Spleen (tissue), 11 donors: ENCODE data around the gene BAIAP2L1. TPM values are rescaled to one million over a fixed set of nuclear protein-coding genes. Genes with fewer than 3 reads are reported as not detected.

Experiments
- DNase-seq: peaks from one replicate; pipeline ENCODE4 v3.0.0-alpha.2; 2020
- H3K27ac ChIP-seq, 8 donors: fragments of 200-600 bp; sonication (generic) in 7 of 8; 1 replicate in 4 of 8; 2 replicates in 4 of 8; pipeline versions ENCODE4 v1.5.0 to v1.8.0; 2016 to 2021; ENCODE audit warnings: inconsistent platforms in 4 of 8, mild to moderate bottlenecking in 4 of 8, moderate library complexity in 1 of 8
- H3K27me3 ChIP-seq, 7 donors: fragments of 200-600 bp; sonication (generic) in 6 of 7; replicated peaks in 1 of 7; 1 replicate in 4 of 7; 2 replicates in 3 of 7; pipeline versions ENCODE4 v1.5.0 to v1.8.0; 2016 to 2021; ENCODE audit warnings: inconsistent platforms in 3 of 7, mild to moderate bottlenecking in 1 of 7
- H3K36me3 ChIP-seq, 6 donors: fragments of 200-600 bp; sonication (generic) in 5 of 6; 1 replicate in 4 of 6; 2 replicates in 2 of 6; pipeline versions ENCODE4 v1.5.0 to v1.8.0; 2016 to 2021; ENCODE audit warnings: inconsistent platforms in 2 of 6
- H3K4me1 ChIP-seq, 6 donors: fragments of 200-600 bp; sonication (generic) in 5 of 6; 1 replicate in 3 of 6; 2 replicates in 3 of 6; pipeline versions ENCODE4 v1.5.0 to v1.8.0; 2016 to 2021; ENCODE audit warnings: inconsistent platforms in 3 of 6
- H3K4me3 ChIP-seq, 8 donors: fragments of 200-600 bp; sonication (generic) in 7 of 8; 1 replicate in 4 of 8; 2 replicates in 4 of 8; pipeline versions ENCODE4 v1.5.0 to v1.8.0; 2016 to 2021; ENCODE audit warnings: inconsistent platforms in 4 of 8, mild to moderate bottlenecking in 4 of 8, moderate library complexity in 2 of 8
- H3K9me3 ChIP-seq, 8 donors: fragments of 200-600 bp; sonication (generic) in 7 of 8; 1 replicate in 4 of 8; 2 replicates in 4 of 8; pipeline versions ENCODE4 v1.5.0 to v1.8.0; 2016 to 2021; ENCODE audit warnings: inconsistent platforms in 4 of 8
- POLR2A ChIP-seq, 3 donors: fragments of 450-650 bp; IDR thresholded peaks; one replicate each; pipeline ENCODE4 v1.5.1; 2017; ENCODE audit warnings: antibody characterized with exemption in 3 of 3, mild to moderate bottlenecking in 1 of 3
- POLR2AphosphoS5 ChIP-seq, 3 donors: sonication (generic); formaldehyde crosslinking; IDR thresholded peaks; one replicate each; pipeline ENCODE4 v1.5.1; 2017; ENCODE audit warnings: antibody characterized with exemption in 3 of 3
- WGBS, 5 donors: extraction: QIAGEN DNeasy Blood & Tissue Kit in 3 of 5; methylation state at CpG; one replicate each; pipeline versions ENCODE4 v1.1.5 to v1.1.7; 2013 to 2018; 5-methylcytosine and 5-hydroxymethylcytosine counted together
- intact Hi-C: fragments of 100-400 bp; cut with DNase I; formaldehyde crosslinking; loops from one replicate; pipeline ENCODE4 v1.15.0; 2023; ENCODE audit warnings: low total_unique reads
- polyA plus RNA-seq, 3 donors: library from polyadenylated mRNA; stranded (reverse); fragments of 200-250 nt; gene quantifications; one replicate each; pipeline ENCODE4 v1.2.1, GENCODE V29; 2013
- total RNA-seq, 7 donors: library from RNA; depleted of rRNA in 3 of 7; stranded (reverse); fragments of >200 nt in 3 of 7; fragmentation: NEBNext Ultra II Directional in 4 of 7; extraction: Animal tissue kit (Norgen Biotek cat#: 25700) in 4 of 7; gene quantifications; one replicate each; pipeline versions ENCODE4 v1.1.0 to v1.2.1, GENCODE V29; 2016 to 2021
- TF ChIP-seq, protein P1 (sequence below), 11 experiments: fragments of 200-600 bp in 7 of 11; fragments of 450-650 bp in 4 of 11; sonication (generic) in 4 of 11; IDR thresholded peaks in 8 of 11; conservative IDR thresholded peaks in 3 of 11; 1 replicate in 7 of 11; 2 replicates in 4 of 11; pipeline versions ENCODE4 v1.4.0 to v1.8.0; 2016 to 2021; ENCODE audit warnings: antibody characterized with exemption in 11 of 11, inconsistent platforms in 4 of 11, mild to moderate bottlenecking in 1 of 11
- donor health status: healthy with polysubstance abuse.
- donor health status: DM: no; HTN: no; CAD: no; lungs with moderate emphysema.
- donor health status: DM: no; HTN: no; CAD: no.
- donor health status: Bipolar disorder and iron deficiency.
- donor health status: healthy.
- donor health status: DM: no; HTN: no; CAD: no.
- donor health status: DM: yes; HTN: yes; CAD: no.

Gene BAIAP2L1
- total and polyA plus RNA-seq, 10 donors, result 0.72 to 2.6 (median 1.5) TPM

DNA sequence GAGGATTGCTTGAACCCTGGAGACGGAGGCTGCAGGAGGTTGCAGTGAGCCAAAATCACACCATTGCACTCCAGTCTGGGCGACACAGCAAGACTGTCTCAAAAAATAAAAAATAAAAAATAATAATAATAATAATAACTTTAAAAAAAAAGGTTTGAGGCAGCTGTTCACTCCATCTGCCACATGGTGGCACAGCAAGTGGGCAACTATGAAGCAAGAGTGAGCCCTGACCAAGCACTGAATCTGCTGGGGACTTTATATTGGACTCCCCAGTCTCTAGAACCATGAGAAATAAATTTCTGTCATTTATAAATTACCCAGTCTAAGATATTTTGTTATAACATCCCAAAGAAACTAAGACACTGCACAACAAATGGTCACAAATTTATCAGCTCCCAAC is 134.1 kb downstream of the BAIAP2L1 start:
- H3K4me3 ChIP-seq, result no peak overlapping the region
- no peaks in the 10 kb centered on the region for H3K27me3 ChIP-seq
- H3K4me1 ChIP-seq, result no peaks in the 10 kb centered on the region
- 57 to 97% (median 59%) methylated on average over 2 of the region's 2 CpGs for WGBS, 5 donors
- no peak for DNase-seq
- H3K36me3 ChIP-seq, result peaks cover 0 to 36% (median 3%) of the 10 kb centered on the region in 6 donors
- TF ChIP-seq POLR2AphosphoS5 (IDR thresholded peaks at IDR 0.05), result no peak
- TF ChIP-seq, protein P1, sequence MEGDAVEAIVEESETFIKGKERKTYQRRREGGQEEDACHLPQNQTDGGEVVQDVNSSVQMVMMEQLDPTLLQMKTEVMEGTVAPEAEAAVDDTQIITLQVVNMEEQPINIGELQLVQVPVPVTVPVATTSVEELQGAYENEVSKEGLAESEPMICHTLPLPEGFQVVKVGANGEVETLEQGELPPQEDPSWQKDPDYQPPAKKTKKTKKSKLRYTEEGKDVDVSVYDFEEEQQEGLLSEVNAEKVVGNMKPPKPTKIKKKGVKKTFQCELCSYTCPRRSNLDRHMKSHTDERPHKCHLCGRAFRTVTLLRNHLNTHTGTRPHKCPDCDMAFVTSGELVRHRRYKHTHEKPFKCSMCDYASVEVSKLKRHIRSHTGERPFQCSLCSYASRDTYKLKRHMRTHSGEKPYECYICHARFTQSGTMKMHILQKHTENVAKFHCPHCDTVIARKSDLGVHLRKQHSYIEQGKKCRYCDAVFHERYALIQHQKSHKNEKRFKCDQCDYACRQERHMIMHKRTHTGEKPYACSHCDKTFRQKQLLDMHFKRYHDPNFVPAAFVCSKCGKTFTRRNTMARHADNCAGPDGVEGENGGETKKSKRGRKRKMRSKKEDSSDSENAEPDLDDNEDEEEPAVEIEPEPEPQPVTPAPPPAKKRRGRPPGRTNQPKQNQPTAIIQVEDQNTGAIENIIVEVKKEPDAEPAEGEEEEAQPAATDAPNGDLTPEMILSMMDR (IDR thresholded peaks at IDR 0.05 in 8 of 11, conservative IDR thresholded peaks at IDR 0.05 in 3 of 11), result peak in 7 of 11 experiments; percentile 10 to 36 (median 32)
- no peak overlapping the region for H3K27ac ChIP-seq
- intact Hi-C loops, result no loop called here
- H3K9me3 ChIP-seq, result no peaks in the 10 kb centered on the region

DNA sequence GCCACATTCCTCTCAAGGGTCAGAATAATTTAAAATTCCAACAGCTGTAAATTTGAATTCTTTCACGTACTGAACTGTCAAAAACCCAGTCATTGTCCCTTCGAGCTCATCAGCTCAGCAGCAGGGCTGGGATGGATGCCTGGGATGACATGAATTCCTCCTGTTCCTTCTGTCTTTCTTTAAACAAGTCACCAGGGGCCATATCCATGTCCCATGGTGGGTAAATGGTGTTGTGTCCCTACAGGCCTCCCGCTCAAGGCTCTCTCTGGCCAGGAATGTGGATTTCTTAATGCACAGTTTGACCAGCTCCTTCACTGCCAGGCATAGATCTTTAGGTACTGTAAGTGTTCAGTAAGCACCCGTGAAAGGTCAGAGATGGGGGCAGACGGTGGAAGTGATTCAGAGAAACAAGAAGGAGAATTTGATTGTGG is 135.0 kb downstream of the BAIAP2L1 start:
- Histone ChIP-seq H3K27me3 (no peaks in the 10 kb centered on the region), H3K27ac (no peak overlapping the region), H3K4me1 (no peaks in the 10 kb centered on the region), H3K36me3 (peaks cover 0 to 46% (median 11%) of the 10 kb centered on the region in 6 donors), H3K4me3 (no peak overlapping the region), H3K9me3 (peaks cover 0 to 7% (median 0%) of the 10 kb centered on the region in 8 donors)
- WGBS, 5 donors, result 82 to 95% (median 91%) methylated on average over 5 of the region's 5 CpGs
- intact Hi-C loops, result no loop called here
- DNase-seq, result no peak
- no peak for TF ChIP-seq POLR2A (IDR thresholded peaks at IDR 0.05)
- TF ChIP-seq, protein P1 (IDR thresholded peaks at IDR 0.05 in 8 of 11, conservative IDR thresholded peaks at IDR 0.05 in 3 of 11), result no peak
- TF ChIP-seq POLR2AphosphoS5 (IDR thresholded peaks at IDR 0.05), result no peak

DNA sequence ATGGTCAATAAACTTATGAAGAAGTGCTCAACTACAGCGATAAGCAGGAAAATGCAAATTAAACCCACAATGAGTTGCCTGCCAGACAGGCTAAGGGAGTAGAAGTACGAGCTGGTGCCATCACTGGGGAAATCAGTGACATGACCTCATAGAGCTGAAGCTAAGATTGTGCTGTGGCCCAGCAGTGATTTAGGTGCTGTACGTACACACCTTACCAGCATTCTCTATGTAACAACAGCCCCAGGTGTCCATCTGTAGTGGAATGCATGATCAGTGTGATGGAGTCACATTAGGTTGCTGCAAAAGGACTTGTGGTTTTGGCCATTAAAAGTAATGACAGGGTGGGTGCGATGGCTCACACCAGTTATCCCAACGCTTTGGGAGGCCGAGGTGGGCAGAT is 143.2 kb downstream of the BAIAP2L1 start:
- Histone ChIP-seq H3K4me1 (peaks cover under 1 to 36% (median 16%) of the 10 kb centered on the region in 6 donors), H3K9me3 (peaks cover 0 to 7% (median 0%) of the 10 kb centered on the region in 8 donors), H3K4me3 (no peak overlapping the region), H3K27ac (no peak overlapping the region), H3K36me3 (peaks cover 0 to 72% (median 25%) of the 10 kb centered on the region in 6 donors), H3K27me3 (no peaks in the 10 kb centered on the region)
- DNase-seq, result no peak
- intact Hi-C loops, result loop anchor here (10.0 kb wide), 1 partner anchor 63 kb away; no protein-coding TSS in a partner anchor
- TF ChIP-seq POLR2A (IDR thresholded peaks at IDR 0.05) (no peak), POLR2AphosphoS5 (IDR thresholded peaks at IDR 0.05) (no peak)
- TF ChIP-seq, protein P1 (IDR thresholded peaks at IDR 0.05 in 8 of 11, conservative IDR thresholded peaks at IDR 0.05 in 3 of 11), result no peak
- 79 to 94% (median 84%) methylated on average over 6 of the region's 6 CpGs for WGBS, 5 donors

DNA sequence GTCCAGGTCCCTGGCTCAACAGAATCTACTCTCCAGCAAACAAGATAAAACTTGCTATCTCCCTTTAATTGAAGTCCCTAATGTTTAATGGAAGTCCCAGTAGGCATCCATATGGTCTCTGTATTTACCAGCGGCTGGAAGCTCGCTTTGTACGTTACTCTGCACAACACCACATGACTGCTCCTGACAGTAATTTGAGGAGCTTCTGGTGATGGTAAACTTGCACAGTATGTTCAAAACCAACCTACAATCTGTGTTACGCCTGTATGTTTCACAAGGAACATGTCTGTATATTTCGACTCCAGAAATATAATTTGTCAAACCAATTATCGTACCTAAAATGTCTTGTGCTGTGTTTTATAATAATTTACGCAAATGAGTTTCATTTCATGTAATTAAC is 144.5 kb downstream of the BAIAP2L1 start:
- no peaks in the 10 kb centered on the region for H3K27me3 ChIP-seq
- peaks cover 0 to 61% (median 20%) of the 10 kb centered on the region in 6 donors for H3K36me3 ChIP-seq
- TF ChIP-seq POLR2AphosphoS5 (IDR thresholded peaks at IDR 0.05) (no peak), POLR2A (IDR thresholded peaks at IDR 0.05) (no peak)
- TF ChIP-seq, protein P1 (IDR thresholded peaks at IDR 0.05 in 8 of 11, conservative IDR thresholded peaks at IDR 0.05 in 3 of 11), result no peak
- peaks cover 0 to 5% (median 0%) of the 10 kb centered on the region in 8 donors for H3K9me3 ChIP-seq
- no peak for DNase-seq
- 95 to 98% (median 97%) methylated on average over 7 of the region's 7 CpGs for WGBS, 5 donors
- intact Hi-C loops, result loop anchor here (10.0 kb wide), 1 partner anchor 62 kb away; no protein-coding TSS in a partner anchor
- H3K27ac ChIP-seq, result no peak overlapping the region
- H3K4me1 ChIP-seq, result peaks cover 6 to 45% (median 22%) of the 10 kb centered on the region in 6 donors
- no peak overlapping the region for H3K4me3 ChIP-seq
